ENCODE measurements around the gene TDRD5. TPM values are rescaled to one million over a fixed set of nuclear protein-coding genes. Genes with fewer than 3 reads are reported as not detected.

Gene TDRD5
- total RNA-seq, 1 experiment from 2014 or later: 0.25 TPM

DNA sequence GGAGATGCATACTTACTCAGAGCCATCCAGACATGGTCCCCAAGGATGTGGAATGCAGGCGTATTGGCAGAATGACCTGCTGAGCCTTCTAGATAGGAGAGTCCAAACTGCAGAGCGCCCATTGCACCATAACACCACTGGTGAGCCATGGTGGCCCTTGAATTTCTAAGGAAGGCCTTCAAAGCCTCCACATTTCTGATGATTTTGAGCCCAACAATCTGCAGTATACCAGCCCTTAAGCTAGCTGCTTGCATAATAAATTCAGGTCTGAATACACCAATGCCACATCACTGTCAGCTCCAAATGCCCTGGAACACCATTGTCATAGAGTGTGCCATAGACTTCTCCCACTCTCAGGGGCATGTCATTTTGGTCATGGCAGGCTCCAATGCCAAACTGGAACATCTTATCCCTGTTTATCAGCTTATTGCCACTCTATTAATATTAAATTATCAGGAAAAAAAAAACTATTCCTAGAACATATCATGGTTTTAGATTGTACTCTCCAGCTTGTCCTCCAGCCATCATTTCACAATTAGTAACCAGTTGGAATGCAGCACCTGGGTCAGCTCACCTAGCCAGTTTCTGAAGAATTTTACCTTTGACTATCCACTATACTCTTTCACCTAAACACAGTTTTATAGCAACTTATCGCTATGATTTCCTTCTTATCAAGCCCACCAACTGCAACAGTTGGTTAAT, 42.8 kb upstream of the TDRD5 start:
- DNase-seq (ENCODE audit: low read depth, low spot score) (no peak), ATAC-seq (no peak)
- Histone ChIP-seq H4K20me1 (ENCODE audit: insufficient read depth) (no peaks in the 10 kb centered on the region), H3K27ac (ENCODE audit: low read depth, low read length) (no peak overlapping the region), H3K9me2 (ENCODE audit: insufficient read depth) (no peaks in the 10 kb centered on the region), H3K36me3 (ENCODE audit: control insufficient read depth in 1 of 2, insufficient read depth in 2 of 2, low read length in 2 of 2) (no peaks in the 10 kb centered on the region), H3K79me2 (ENCODE audit: insufficient read depth, low read length) (no peaks in the 10 kb centered on the region), H2AFZ (ENCODE audit: low read depth, low read length, poor library complexity, severe bottlenecking) (no peak overlapping the region), H3K27me3 (ENCODE audit: insufficient read depth, low read length) (no peaks in the 10 kb centered on the region), H3K4me2 (ENCODE audit: low read length) (no peak overlapping the region), H3K9me3 (ENCODE audit: control insufficient read depth in 1 of 2, insufficient read depth in 1 of 2, low read depth in 1 of 2, low read length in 2 of 2) (no peaks in the 10 kb centered on the region), H3K4me3 (replicated peaks in 1 of 2; ENCODE audit: low read depth in 1 of 2, low read length in 2 of 2) (no peak overlapping the region), H3K4me1 (ENCODE audit: control insufficient read depth in 1 of 2, insufficient read depth in 2 of 2, low read length in 2 of 2) (peaks cover 0 to 12% of the 10 kb centered on the region in 2 experiments; a peak in 1 of 4 replicates), H3K9ac (ENCODE audit: low read length) (no peak overlapping the region)
- CTCF ChIA-PET: no interaction called here
- no peak for TF ChIP-seq CEBPB (IDR thresholded peaks at IDR 0.05; ENCODE audit: low read depth)
- no peak for TF ChIP-seq JUND (IDR thresholded peaks at IDR 0.05)
- TF ChIP-seq, protein P1, sequence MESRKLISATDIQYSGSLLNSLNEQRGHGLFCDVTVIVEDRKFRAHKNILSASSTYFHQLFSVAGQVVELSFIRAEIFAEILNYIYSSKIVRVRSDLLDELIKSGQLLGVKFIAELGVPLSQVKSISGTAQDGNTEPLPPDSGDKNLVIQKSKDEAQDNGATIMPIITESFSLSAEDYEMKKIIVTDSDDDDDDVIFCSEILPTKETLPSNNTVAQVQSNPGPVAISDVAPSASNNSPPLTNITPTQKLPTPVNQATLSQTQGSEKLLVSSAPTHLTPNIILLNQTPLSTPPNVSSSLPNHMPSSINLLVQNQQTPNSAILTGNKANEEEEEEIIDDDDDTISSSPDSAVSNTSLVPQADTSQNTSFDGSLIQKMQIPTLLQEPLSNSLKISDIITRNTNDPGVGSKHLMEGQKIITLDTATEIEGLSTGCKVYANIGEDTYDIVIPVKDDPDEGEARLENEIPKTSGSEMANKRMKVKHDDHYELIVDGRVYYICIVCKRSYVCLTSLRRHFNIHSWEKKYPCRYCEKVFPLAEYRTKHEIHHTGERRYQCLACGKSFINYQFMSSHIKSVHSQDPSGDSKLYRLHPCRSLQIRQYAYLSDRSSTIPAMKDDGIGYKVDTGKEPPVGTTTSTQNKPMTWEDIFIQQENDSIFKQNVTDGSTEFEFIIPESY (IDR thresholded peaks at IDR 0.05; ENCODE audit: extremely low read depth, insufficient replicate concordance, low read length): no peak
- TF ChIP-seq EGR1 (IDR thresholded peaks at IDR 0.05; ENCODE audit: low read depth): no peak
- TF ChIP-seq TCF7L2 (IDR thresholded peaks at IDR 0.05; ENCODE audit: borderline replicate concordance, extremely low read depth, insufficient read depth, insufficient read length): no peak
- TF ChIP-seq YY1 (IDR thresholded peaks at IDR 0.05; ENCODE audit: extremely low read depth, insufficient replicate concordance, low read depth, low read length): no peak
- TF ChIP-seq ZFX (IDR thresholded peaks at IDR 0.05): no peak
- TF ChIP-seq FOSL1 (IDR thresholded peaks at IDR 0.05; ENCODE audit: low read depth): no peak
- POLR2A ChIA-PET: no interaction called here
- no TSS peak for BruUV-seq (replicated peaks)
- RAD21 ChIA-PET (ENCODE audit: low non-redundant PET in 1 of 2, low total read pairs in 2 of 2, uncharacterized antibody in 2 of 2, unreplicated experiment in 2 of 2): no interaction called here
- intact Hi-C loops (cut with micrococcal nuclease): no loop called here

DNA sequence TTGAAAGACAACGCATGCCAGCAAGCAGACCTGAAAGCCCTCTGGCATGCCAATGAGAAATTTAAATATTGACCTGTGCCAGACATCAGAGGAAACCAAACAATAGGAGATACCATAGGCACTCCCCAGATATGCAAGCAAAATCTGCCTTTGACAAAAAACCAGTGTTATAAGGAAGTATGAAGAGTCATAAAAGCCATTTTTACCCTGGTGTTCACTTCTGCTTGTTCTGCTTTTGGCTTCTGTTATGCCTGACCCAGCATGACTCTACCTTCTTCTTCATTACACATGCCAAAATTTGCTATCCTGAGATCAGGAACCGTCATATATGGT, 42.3 kb upstream of the TDRD5 start:
- Histone ChIP-seq H3K36me3 (ENCODE audit: control insufficient read depth in 1 of 2, insufficient read depth in 2 of 2, low read length in 2 of 2) (no peaks in the 10 kb centered on the region), H3K4me1 (ENCODE audit: control insufficient read depth in 1 of 2, insufficient read depth in 2 of 2, low read length in 2 of 2) (peaks cover 0 to 12% of the 10 kb centered on the region in 2 experiments; a peak in 1 of 4 replicates), H4K20me1 (ENCODE audit: insufficient read depth) (no peaks in the 10 kb centered on the region), H3K27me3 (ENCODE audit: insufficient read depth, low read length) (no peaks in the 10 kb centered on the region), H3K9me3 (ENCODE audit: control insufficient read depth in 1 of 2, insufficient read depth in 1 of 2, low read depth in 1 of 2, low read length in 2 of 2) (no peaks in the 10 kb centered on the region), H3K9ac (ENCODE audit: low read length) (no peak overlapping the region), H2AFZ (ENCODE audit: low read depth, low read length, poor library complexity, severe bottlenecking) (no peak overlapping the region), H3K79me2 (ENCODE audit: insufficient read depth, low read length) (no peaks in the 10 kb centered on the region), H3K27ac (ENCODE audit: low read depth, low read length) (no peak overlapping the region), H3K4me3 (replicated peaks in 1 of 2; ENCODE audit: low read depth in 1 of 2, low read length in 2 of 2) (no peak overlapping the region), H3K4me2 (ENCODE audit: low read length) (no peak overlapping the region), H3K9me2 (ENCODE audit: insufficient read depth) (no peaks in the 10 kb centered on the region)
- ATAC-seq (no peak), DNase-seq (ENCODE audit: low read depth, low spot score) (no peak)
- ChIA-PET CTCF (no interaction called here), RAD21 (ENCODE audit: low non-redundant PET in 1 of 2, low total read pairs in 2 of 2, uncharacterized antibody in 2 of 2, unreplicated experiment in 2 of 2) (no interaction called here), POLR2A (no interaction called here)
- no TSS peak for BruUV-seq (replicated peaks)
- intact Hi-C loops (cut with micrococcal nuclease): no loop called here
- no peak for TF ChIP-seq ELF1 (IDR thresholded peaks at IDR 0.05; ENCODE audit: borderline replicate concordance, low read depth)
- TF ChIP-seq, protein P2, sequence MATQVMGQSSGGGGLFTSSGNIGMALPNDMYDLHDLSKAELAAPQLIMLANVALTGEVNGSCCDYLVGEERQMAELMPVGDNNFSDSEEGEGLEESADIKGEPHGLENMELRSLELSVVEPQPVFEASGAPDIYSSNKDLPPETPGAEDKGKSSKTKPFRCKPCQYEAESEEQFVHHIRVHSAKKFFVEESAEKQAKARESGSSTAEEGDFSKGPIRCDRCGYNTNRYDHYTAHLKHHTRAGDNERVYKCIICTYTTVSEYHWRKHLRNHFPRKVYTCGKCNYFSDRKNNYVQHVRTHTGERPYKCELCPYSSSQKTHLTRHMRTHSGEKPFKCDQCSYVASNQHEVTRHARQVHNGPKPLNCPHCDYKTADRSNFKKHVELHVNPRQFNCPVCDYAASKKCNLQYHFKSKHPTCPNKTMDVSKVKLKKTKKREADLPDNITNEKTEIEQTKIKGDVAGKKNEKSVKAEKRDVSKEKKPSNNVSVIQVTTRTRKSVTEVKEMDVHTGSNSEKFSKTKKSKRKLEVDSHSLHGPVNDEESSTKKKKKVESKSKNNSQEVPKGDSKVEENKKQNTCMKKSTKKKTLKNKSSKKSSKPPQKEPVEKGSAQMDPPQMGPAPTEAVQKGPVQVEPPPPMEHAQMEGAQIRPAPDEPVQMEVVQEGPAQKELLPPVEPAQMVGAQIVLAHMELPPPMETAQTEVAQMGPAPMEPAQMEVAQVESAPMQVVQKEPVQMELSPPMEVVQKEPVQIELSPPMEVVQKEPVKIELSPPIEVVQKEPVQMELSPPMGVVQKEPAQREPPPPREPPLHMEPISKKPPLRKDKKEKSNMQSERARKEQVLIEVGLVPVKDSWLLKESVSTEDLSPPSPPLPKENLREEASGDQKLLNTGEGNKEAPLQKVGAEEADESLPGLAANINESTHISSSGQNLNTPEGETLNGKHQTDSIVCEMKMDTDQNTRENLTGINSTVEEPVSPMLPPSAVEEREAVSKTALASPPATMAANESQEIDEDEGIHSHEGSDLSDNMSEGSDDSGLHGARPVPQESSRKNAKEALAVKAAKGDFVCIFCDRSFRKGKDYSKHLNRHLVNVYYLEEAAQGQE (IDR thresholded peaks at IDR 0.05; ENCODE audit: low read depth): no peak
- no peak for TF ChIP-seq SP1 (IDR thresholded peaks at IDR 0.05; ENCODE audit: low read depth)
- TF ChIP-seq YY1 (IDR thresholded peaks at IDR 0.05; ENCODE audit: extremely low read depth, insufficient replicate concordance, low read depth, low read length): no peak
- TF ChIP-seq, protein P3, sequence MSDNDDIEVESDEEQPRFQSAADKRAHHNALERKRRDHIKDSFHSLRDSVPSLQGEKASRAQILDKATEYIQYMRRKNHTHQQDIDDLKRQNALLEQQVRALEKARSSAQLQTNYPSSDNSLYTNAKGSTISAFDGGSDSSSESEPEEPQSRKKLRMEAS (IDR thresholded peaks at IDR 0.05): no peak
- no peak for TF ChIP-seq FOSL1 (IDR thresholded peaks at IDR 0.05; ENCODE audit: low read depth)

All from HCT116 (cell line).